ENCODE data around the gene ITPRIPL2.

The ITPRIPL2 gene

GRCh38 chr16:19137201-19138128 is 23.7 kb downstream of the ITPRIPL2 start:
- no peak for FAIRE-seq
- TF ChIP-seq POU2F2 (IDR thresholded peaks at IDR 0.05; ENCODE audit: low read depth, low read length), result no peak
- no peak for TF ChIP-seq POLR2A (IDR thresholded peaks at IDR 0.05; ENCODE audit: low read depth, low read length)
- no peak for TF ChIP-seq POLR2AphosphoS5 (IDR thresholded peaks at IDR 0.05; ENCODE audit: low read depth, low read length)
- TF ChIP-seq PAX5 (IDR thresholded peaks at IDR 0.05; ENCODE audit: insufficient read depth, low read length, severe bottlenecking), result no peak
- no peak for TF ChIP-seq TAF1 (IDR thresholded peaks at IDR 0.05; ENCODE audit: low read depth, low read length)
- no peak for TF ChIP-seq SPI1 (IDR thresholded peaks at IDR 0.05; ENCODE audit: low read depth, low read length)
- DNase-seq (ENCODE audit: insufficient read length, low spot score), result no peak

- no peak for TF ChIP-seq TAF1 (IDR thresholded peaks at IDR 0.05; ENCODE audit: low read depth, low read length)
- DNase-seq (ENCODE audit: insufficient read length, low spot score) (no peak), FAIRE-seq (no peak)
Observed at GRCh38 chr16:19138601-19139000, 24.8 kb downstream of the ITPRIPL2 start.

- no peak for TF ChIP-seq POLR2AphosphoS5 (IDR thresholded peaks at IDR 0.05; ENCODE audit: low read depth, low read length)
- no peak for TF ChIP-seq TAF1 (IDR thresholded peaks at IDR 0.05; ENCODE audit: low read depth, low read length)
- no peak for TF ChIP-seq POU2F2 (IDR thresholded peaks at IDR 0.05; ENCODE audit: low read depth, low read length)
- TF ChIP-seq POLR2A (IDR thresholded peaks at IDR 0.05; ENCODE audit: low read depth, low read length), result no peak
- no peak for TF ChIP-seq SPI1 (IDR thresholded peaks at IDR 0.05; ENCODE audit: low read depth, low read length)
- TF ChIP-seq PAX5 (IDR thresholded peaks at IDR 0.05; ENCODE audit: insufficient read depth, low read length, severe bottlenecking), result no peak
- DNase-seq (ENCODE audit: insufficient read length, low spot score) (no peak), FAIRE-seq (no peak)
Observed at GRCh38 chr16:19139436-19140091, 25.8 kb downstream of the ITPRIPL2 start.

- DNase-seq (ENCODE audit: insufficient read length, low spot score) (no peak), FAIRE-seq (no peak)
- TF ChIP-seq TAF1 (IDR thresholded peaks at IDR 0.05; ENCODE audit: low read depth, low read length), result no peak
- TF ChIP-seq POLR2A (IDR thresholded peaks at IDR 0.05; ENCODE audit: low read depth, low read length), result no peak
Observed at GRCh38 chr16:19140396-19140795, 26.6 kb downstream of the ITPRIPL2 start.

- DNase-seq (ENCODE audit: insufficient read length, low spot score) (no peak), FAIRE-seq (no peak)
- TF ChIP-seq TAF1 (IDR thresholded peaks at IDR 0.05; ENCODE audit: low read depth, low read length), result no peak
- TF ChIP-seq SPI1 (IDR thresholded peaks at IDR 0.05; ENCODE audit: low read depth, low read length), result no peak
- no peak for TF ChIP-seq PAX5 (IDR thresholded peaks at IDR 0.05; ENCODE audit: insufficient read depth, low read length, severe bottlenecking)
- no peak for TF ChIP-seq POU2F2 (IDR thresholded peaks at IDR 0.05; ENCODE audit: low read depth, low read length)
- TF ChIP-seq POLR2A (IDR thresholded peaks at IDR 0.05; ENCODE audit: low read depth, low read length), result no peak
- TF ChIP-seq POLR2AphosphoS5 (IDR thresholded peaks at IDR 0.05; ENCODE audit: low read depth, low read length), result no peak
Observed at GRCh38 chr16:19142939-19143598, 29.3 kb downstream of the ITPRIPL2 start.

- no peak for FAIRE-seq
- no peak for DNase-seq (ENCODE audit: insufficient read length, low spot score)
- TF ChIP-seq POU2F2 (IDR thresholded peaks at IDR 0.05; ENCODE audit: low read depth, low read length), result no peak
- no peak for TF ChIP-seq TAF1 (IDR thresholded peaks at IDR 0.05; ENCODE audit: low read depth, low read length)
Observed at GRCh38 chr16:19143599-19143956, 29.8 kb downstream of the ITPRIPL2 start.

- DNase-seq (ENCODE audit: insufficient read length, low spot score) (no peak), FAIRE-seq (no peak)
- no peak for TF ChIP-seq POLR2A (IDR thresholded peaks at IDR 0.05; ENCODE audit: low read depth, low read length)
- TF ChIP-seq POLR2AphosphoS5 (IDR thresholded peaks at IDR 0.05; ENCODE audit: low read depth, low read length), result no peak
- no peak for TF ChIP-seq TAF1 (IDR thresholded peaks at IDR 0.05; ENCODE audit: low read depth, low read length)
- no peak for TF ChIP-seq POU2F2 (IDR thresholded peaks at IDR 0.05; ENCODE audit: low read depth, low read length)
- TF ChIP-seq PAX5 (IDR thresholded peaks at IDR 0.05; ENCODE audit: insufficient read depth, low read length, severe bottlenecking), result no peak
- no peak for TF ChIP-seq SPI1 (IDR thresholded peaks at IDR 0.05; ENCODE audit: low read depth, low read length)
Observed at GRCh38 chr16:19145010-19145409, 31.2 kb downstream of the ITPRIPL2 start.

GRCh38 chr16:19147126-19147525 is 33.4 kb downstream of the ITPRIPL2 start:
- DNase-seq (ENCODE audit: insufficient read length, low spot score) (no peak), FAIRE-seq (no peak)
- TF ChIP-seq POU2F2 (IDR thresholded peaks at IDR 0.05; ENCODE audit: low read depth, low read length), result no peak
- TF ChIP-seq POLR2AphosphoS5 (IDR thresholded peaks at IDR 0.05; ENCODE audit: low read depth, low read length), result no peak
- TF ChIP-seq SPI1 (IDR thresholded peaks at IDR 0.05; ENCODE audit: low read depth, low read length), result no peak
- TF ChIP-seq PAX5 (IDR thresholded peaks at IDR 0.05; ENCODE audit: insufficient read depth, low read length, severe bottlenecking), result no peak

- FAIRE-seq (no peak), DNase-seq (ENCODE audit: insufficient read length, low spot score) (no peak)
- TF ChIP-seq TAF1 (IDR thresholded peaks at IDR 0.05; ENCODE audit: low read depth, low read length) (no peak), POU2F2 (IDR thresholded peaks at IDR 0.05; ENCODE audit: low read depth, low read length) (no peak), SPI1 (IDR thresholded peaks at IDR 0.05; ENCODE audit: low read depth, low read length) (no peak), POLR2A (IDR thresholded peaks at IDR 0.05; ENCODE audit: low read depth, low read length) (no peak), POLR2AphosphoS5 (IDR thresholded peaks at IDR 0.05; ENCODE audit: low read depth, low read length) (no peak), PAX5 (IDR thresholded peaks at IDR 0.05; ENCODE audit: insufficient read depth, low read length, severe bottlenecking) (no peak)
Observed at GRCh38 chr16:19147627-19148026, 33.9 kb downstream of the ITPRIPL2 start.

- no peak for TF ChIP-seq POLR2A (IDR thresholded peaks at IDR 0.05; ENCODE audit: low read depth, low read length)
- no peak for TF ChIP-seq POU2F2 (IDR thresholded peaks at IDR 0.05; ENCODE audit: low read depth, low read length)
- no peak for TF ChIP-seq POLR2AphosphoS5 (IDR thresholded peaks at IDR 0.05; ENCODE audit: low read depth, low read length)
- TF ChIP-seq TAF1 (IDR thresholded peaks at IDR 0.05; ENCODE audit: low read depth, low read length), result no peak
- TF ChIP-seq SPI1 (IDR thresholded peaks at IDR 0.05; ENCODE audit: low read depth, low read length), result no peak
- no peak for TF ChIP-seq PAX5 (IDR thresholded peaks at IDR 0.05; ENCODE audit: insufficient read depth, low read length, severe bottlenecking)
- DNase-seq (ENCODE audit: insufficient read length, low spot score) (no peak), FAIRE-seq (no peak)
Observed at GRCh38 chr16:19148189-19148588, 34.4 kb downstream of the ITPRIPL2 start.

All from GM12891 (cell line).